ENCODE results near the gene PHF14.

GRCh38 chr7:11128498-11128897 lies 154.8 kb downstream of the PHF14 start:
- no peak for TF ChIP-seq CTCF (IDR thresholded peaks at IDR 0.05 in 8 of 11, conservative IDR thresholded peaks at IDR 0.05 in 3 of 11)
- no peak for TF ChIP-seq POLR2AphosphoS5 (IDR thresholded peaks at IDR 0.05)
- no peak for TF ChIP-seq POLR2A (IDR thresholded peaks at IDR 0.05)

All from spleen (tissue), 7 donors.